ENCODE measurements around the gene PLCXD1.

- TF ChIP-seq YY1 (IDR thresholded peaks at IDR 0.05; ENCODE audit: low read depth) (no peak), RAD21 (IDR thresholded peaks at IDR 0.05; ENCODE audit: low read depth) (no peak), REST (IDR thresholded peaks at IDR 0.05; ENCODE audit: low read depth) (no peak), TAF1 (IDR thresholded peaks at IDR 0.05; ENCODE audit: low read depth) (no peak), CREB1 (IDR thresholded peaks at IDR 0.05; ENCODE audit: low read depth) (no peak), EP300 (IDR thresholded peaks at IDR 0.05; ENCODE audit: borderline replicate concordance) (no peak), TEAD4 (IDR thresholded peaks at IDR 0.05) (no peak)
Measured at GRCh38 chrX:300334-300733, 19.2 kb downstream of the PLCXD1 start.
